ENCODE measurements around the gene ZNF385D.

The ZNF385D gene

GRCh38 chr3:21481991-21482390 lies 269.0 kb downstream of the ZNF385D start:
- no peak for TF ChIP-seq CTCF (IDR thresholded peaks at IDR 0.05; ENCODE audit: insufficient read depth, low read depth, low read length, missing control alignments)
- H3K4me3 ChIP-seq (ENCODE audit: low read depth, low read length): no peak overlapping the region

GRCh38 chr3:21477541-21478288 lies 273.3 kb downstream of the ZNF385D start:
- no peak for TF ChIP-seq CTCF (IDR thresholded peaks at IDR 0.05; ENCODE audit: insufficient read depth, low read depth, low read length, missing control alignments)
- DNase-seq (ENCODE audit: low read depth): no peak
- no peak overlapping the region for H3K4me3 ChIP-seq (ENCODE audit: low read depth, low read length)

More at GRCh38 chr3:21481991-21482390, 269.0 kb downstream of the ZNF385D start:
- no peak for DNase-seq (ENCODE audit: low read depth)

- H3K4me3 ChIP-seq (ENCODE audit: low read depth, low read length): no peak overlapping the region
- TF ChIP-seq CTCF (IDR thresholded peaks at IDR 0.05; ENCODE audit: insufficient read depth, low read depth, low read length, missing control alignments): no peak
- DNase-seq (ENCODE audit: low read depth): no peak
These were observed 284.5 kb downstream of the ZNF385D start for GRCh38 chr3:21466476-21466875.

- TF ChIP-seq CTCF (IDR thresholded peaks at IDR 0.05; ENCODE audit: insufficient read depth, low read depth, low read length, missing control alignments): no peak
These were observed 286.3 kb downstream of the ZNF385D start for GRCh38 chr3:21464746-21465145.

GRCh38 chr3:21463319-21463718 lies 287.7 kb downstream of the ZNF385D start:
- no peak for DNase-seq (ENCODE audit: low read depth)
- H3K4me3 ChIP-seq (ENCODE audit: low read depth, low read length): no peak overlapping the region
- no peak for TF ChIP-seq CTCF (IDR thresholded peaks at IDR 0.05; ENCODE audit: insufficient read depth, low read depth, low read length, missing control alignments)

More at GRCh38 chr3:21464746-21465145, 286.3 kb downstream of the ZNF385D start:
- no peak for DNase-seq (ENCODE audit: low read depth)
- no peak overlapping the region for H3K4me3 ChIP-seq (ENCODE audit: low read depth, low read length)

GRCh38 chr3:21462141-21462540 lies 288.9 kb downstream of the ZNF385D start:
- H3K4me3 ChIP-seq (ENCODE audit: low read depth, low read length): no peak overlapping the region
- TF ChIP-seq CTCF (IDR thresholded peaks at IDR 0.05; ENCODE audit: insufficient read depth, low read depth, low read length, missing control alignments): no peak
- no peak for DNase-seq (ENCODE audit: low read depth)

- H3K4me3 ChIP-seq (ENCODE audit: low read depth, low read length): no peak overlapping the region
- no peak for TF ChIP-seq CTCF (IDR thresholded peaks at IDR 0.05; ENCODE audit: insufficient read depth, low read depth, low read length, missing control alignments)
- no peak for DNase-seq (ENCODE audit: low read depth)
These were observed 293.9 kb downstream of the ZNF385D start for GRCh38 chr3:21457084-21457483.

Measured in GM12865 (cell line).